GM10248 (cell line): Measurements from ENCODE around the gene SOX13.

ENCODE experiments used
- CTCF ChIA-PET: fragments of 300-600 bp; sonication (Branson Sonifier 250); formaldehyde crosslinking; extraction: SDS; loops from one replicate; lab custom pipeline; 2021; ENCODE audit warnings: antibody characterized with exemption; lab: Yijun Ruan, JAX
- POLR2A ChIA-PET: fragments of 350-650 bp; sonication (Branson Sonifier 250); formaldehyde crosslinking; extraction: SDS; loops from one replicate; lab custom pipeline; 2020; ENCODE audit warnings: antibody characterized with exemption; lab: Yijun Ruan, JAX
- DNase-seq: peaks from one replicate; pipeline ENCODE4 v3.0.0; 2012; ENCODE audit errors: extremely low spot score
- TF ChIP-seq, protein P1 (sequence below): IDR thresholded peaks from 2 replicates; pipeline ENCODE4 v1.5.1; 2012; ENCODE audit warnings: mild to moderate bottlenecking, low read depth; ENCODE audit errors: extremely low read depth, missing control alignments, control extremely low read depth

The SOX13 gene

DNA sequence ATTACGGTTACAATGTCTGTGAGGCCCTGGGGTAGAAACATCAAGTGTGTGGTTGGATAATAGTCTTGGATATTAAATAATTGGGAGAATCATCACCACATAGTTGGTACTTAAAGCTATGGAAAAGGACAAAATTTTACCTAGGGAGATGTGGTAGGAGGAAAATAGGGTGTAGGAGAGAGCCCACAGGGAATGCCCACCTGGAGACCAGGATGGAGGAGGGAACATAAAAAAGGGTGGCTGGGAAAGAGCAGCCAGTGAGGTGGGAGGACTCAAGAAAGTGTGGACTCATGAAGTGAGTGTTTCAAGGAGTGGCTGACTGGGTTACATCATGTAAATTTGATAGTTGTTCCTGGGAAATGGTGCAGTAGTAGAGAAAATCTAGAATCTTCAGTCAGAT, 3.0 kb upstream of the SOX13 start:
- TF ChIP-seq, protein P1, sequence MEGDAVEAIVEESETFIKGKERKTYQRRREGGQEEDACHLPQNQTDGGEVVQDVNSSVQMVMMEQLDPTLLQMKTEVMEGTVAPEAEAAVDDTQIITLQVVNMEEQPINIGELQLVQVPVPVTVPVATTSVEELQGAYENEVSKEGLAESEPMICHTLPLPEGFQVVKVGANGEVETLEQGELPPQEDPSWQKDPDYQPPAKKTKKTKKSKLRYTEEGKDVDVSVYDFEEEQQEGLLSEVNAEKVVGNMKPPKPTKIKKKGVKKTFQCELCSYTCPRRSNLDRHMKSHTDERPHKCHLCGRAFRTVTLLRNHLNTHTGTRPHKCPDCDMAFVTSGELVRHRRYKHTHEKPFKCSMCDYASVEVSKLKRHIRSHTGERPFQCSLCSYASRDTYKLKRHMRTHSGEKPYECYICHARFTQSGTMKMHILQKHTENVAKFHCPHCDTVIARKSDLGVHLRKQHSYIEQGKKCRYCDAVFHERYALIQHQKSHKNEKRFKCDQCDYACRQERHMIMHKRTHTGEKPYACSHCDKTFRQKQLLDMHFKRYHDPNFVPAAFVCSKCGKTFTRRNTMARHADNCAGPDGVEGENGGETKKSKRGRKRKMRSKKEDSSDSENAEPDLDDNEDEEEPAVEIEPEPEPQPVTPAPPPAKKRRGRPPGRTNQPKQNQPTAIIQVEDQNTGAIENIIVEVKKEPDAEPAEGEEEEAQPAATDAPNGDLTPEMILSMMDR, result no peak
- no peak for DNase-seq
- ChIA-PET POLR2A (no interaction called here), CTCF (no interaction called here)

DNA sequence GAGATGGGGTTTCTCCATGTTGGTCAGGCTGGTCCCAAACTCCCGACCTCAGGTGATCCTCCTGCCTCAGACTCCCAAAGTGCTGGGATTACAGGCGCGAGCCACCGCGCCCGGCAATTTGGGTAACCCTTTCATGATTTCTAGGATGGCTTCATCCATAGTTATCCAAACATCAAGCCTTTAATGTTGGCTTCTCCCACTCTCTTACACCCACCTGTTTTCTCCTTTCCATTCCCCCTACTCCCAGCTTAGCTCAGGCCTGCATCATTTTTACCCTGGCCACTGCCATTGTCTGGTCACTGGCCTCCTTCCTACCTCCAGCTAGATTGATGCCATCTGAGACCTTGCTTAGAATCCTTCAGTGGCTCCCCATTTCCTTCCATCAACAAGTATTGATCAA, 2.0 kb upstream of the SOX13 start:
- no peak for DNase-seq
- CTCF ChIA-PET, result no interaction called here
- TF ChIP-seq, protein P1, result no peak
- POLR2A ChIA-PET, result interaction anchor here (0.6 kb wide), 1 partner anchor 16 kb away, joined by 3 read pairs; no protein-coding TSS in a partner anchor

DNA sequence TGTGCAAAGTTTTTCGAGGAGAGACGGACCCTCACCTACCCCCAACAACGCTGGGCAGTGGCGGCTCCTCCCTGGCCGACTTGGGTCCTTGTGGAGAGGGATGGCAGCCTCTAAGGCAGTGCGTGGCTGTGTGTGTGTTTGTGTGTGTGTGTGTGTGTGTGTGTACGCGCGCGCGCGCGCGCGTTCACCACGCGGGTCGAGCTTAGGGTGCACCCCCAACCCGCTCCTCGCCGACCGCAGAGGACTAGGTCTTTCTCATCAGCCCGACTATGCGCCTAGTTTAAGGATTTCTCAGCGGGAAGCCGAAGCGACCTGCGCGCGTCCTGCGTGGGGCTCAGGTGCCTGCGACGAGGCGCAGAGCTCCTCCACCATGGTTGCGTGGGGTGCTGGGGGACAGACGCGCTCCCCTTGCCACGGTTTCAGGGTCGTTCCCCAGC, 940 bp downstream of the SOX13 start:
- POLR2A ChIA-PET, result no interaction called here
- CTCF ChIA-PET, result interaction anchor here (1.2 kb wide), 1 partner anchor 55 kb away, joined by 3 read pairs; no protein-coding TSS in a partner anchor
- TF ChIP-seq, protein P1, result no peak
- DNase-seq, result no peak

DNA sequence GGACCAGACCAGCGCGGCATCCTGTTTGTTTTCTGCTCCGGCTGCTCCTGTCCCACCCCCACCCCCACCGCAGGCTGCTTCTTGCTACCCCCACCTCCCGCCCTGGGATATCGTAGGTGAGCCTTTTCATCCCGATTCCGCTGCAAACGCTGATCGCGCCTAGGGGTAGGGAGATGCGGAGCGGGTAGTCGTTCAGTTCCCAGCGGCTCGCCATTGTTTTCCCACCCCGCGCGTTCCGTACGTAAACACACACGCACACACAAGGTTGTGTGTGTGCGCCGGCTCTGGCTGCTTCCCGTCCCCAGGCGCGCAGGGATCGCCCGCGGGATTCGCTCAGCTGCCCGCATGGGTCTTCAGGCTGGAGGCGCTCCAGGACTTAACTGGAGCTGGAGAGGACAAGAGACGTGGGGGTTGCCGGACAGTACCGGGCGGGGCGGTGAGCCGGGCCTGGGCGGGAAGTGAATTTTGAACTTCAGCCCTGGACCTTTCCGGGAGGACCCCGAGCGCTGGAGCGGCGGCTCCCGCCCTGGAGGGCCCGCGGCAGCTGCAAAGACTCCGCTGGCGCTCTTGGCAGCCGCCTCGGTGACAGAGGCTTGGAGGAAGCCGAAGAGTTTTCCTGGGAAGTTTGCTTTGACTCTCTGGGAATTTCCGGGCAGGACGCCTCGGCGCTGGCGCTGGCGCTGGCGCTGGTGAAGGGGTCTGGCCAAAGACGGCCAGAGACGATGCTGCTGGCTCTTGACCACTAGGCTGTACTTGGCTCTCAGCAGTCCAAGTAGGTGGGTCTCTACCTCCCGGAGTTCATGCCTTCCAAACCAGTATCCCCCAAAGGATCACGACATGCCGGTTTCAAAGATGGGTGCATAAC, 1.6 kb downstream of the SOX13 start:
- no peak for DNase-seq
- POLR2A ChIA-PET, result no interaction called here
- TF ChIP-seq, protein P1, result no peak
- CTCF ChIA-PET, result no interaction called here

DNA sequence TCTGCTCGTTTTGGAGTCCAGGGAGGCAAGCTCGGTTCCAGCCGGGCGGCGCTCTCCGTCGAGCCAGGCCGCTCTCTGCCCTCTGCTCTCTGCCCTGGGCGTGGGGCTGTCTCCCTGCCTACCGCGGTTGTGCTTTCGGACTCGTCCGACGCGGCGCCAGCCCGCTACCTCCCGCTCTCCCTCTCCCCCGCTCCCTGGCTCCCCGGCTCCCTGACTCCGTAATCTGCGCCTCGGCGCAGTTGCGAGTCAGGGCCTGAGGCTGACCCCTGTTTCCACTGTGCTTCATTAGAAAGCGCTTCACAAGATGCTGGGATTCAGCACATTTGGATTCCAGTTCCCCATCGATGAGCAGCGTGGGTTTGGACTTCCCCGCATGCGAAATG, 2.2 kb downstream of the SOX13 start:
- no peak for DNase-seq
- ChIA-PET POLR2A (no interaction called here), CTCF (no interaction called here)
- TF ChIP-seq, protein P1, result no peak

DNA sequence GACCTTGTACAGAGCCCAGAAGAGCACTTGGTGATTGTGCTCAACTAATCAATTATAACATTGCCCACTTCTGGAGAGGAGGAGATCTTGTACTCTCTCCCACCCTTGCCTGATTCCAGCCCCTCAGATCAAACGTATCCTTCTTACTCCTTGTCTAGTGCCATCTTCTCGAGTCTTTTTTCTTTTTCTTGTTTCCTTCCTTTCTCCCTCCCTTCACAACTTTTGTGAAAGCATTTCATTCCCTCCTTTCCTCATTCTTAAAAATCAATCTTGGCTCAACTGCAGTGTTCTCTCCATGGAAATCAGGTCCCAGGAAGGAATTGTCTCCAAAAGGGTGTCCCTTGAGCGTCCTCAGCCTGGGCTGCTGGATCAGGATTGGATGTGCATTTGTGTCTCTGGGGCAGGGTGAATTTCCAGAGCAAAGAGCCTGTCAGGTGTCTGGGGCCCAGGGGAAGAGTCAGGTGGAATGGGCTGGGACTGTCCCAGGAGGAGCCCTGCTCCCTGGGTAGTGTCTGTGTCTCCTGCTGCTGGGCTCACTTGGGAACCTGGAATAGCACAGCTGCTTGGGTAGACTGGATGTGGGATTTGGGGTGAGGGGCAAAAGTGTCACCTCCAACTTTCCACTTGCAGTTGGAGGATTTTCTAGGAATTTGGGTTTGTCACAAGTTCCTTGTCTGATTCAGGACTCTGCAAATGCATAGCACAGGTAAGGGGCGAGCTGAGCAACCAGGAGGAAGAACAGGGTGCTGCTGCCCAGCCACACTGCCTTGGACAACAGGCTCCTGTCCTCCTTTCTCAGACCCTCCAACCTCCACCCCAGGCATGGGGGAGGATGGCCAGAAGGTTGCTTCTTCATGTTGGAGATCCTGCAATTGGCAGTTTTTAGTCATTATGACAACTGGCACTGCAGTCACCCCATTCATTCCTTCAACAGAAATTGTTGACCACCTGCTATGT, 3.3 kb downstream of the SOX13 start:
- CTCF ChIA-PET, result no interaction called here
- TF ChIP-seq, protein P1, result no peak
- no peak for DNase-seq
- POLR2A ChIA-PET, result no interaction called here
